Ectodermal cell (in vitro differentiated cells): ENCODE results near the gene ANTXR1.

Source experiments
- H3K27ac ChIP-seq: 2 replicates; pipeline ENCODE4 v1.7.0; 2013; ENCODE audit warnings: mild to moderate bottlenecking, low read depth, low read length; ENCODE audit not compliant: insufficient read depth, poor library complexity, severe bottlenecking
- H3K27me3 ChIP-seq: 2 replicates; pipeline ENCODE4 v1.7.0; 2013; ENCODE audit warnings: mild to moderate bottlenecking, low read length; ENCODE audit not compliant: insufficient read depth, control insufficient read depth, poor library complexity, severe bottlenecking
- H3K36me3 ChIP-seq: one replicate; pipeline ENCODE4 v1.7.0; 2013; ENCODE audit warnings: low read length; ENCODE audit not compliant: control insufficient read depth, insufficient read depth
- H3K4me1 ChIP-seq: one replicate; pipeline ENCODE4 v1.7.0; 2013; ENCODE audit warnings: low read length; ENCODE audit not compliant: control insufficient read depth, insufficient read depth
- H3K4me3 ChIP-seq: 2 replicates; pipeline ENCODE4 v1.7.0; 2013; ENCODE audit warnings: low read depth, low read length, control low read depth; ENCODE audit not compliant: insufficient read depth
- H3K9me3 ChIP-seq: 2 replicates; pipeline ENCODE4 v1.7.0; 2013; ENCODE audit warnings: mild to moderate bottlenecking, low read length, moderate library complexity; ENCODE audit not compliant: control insufficient read depth
- WGBS, 2 experiments: methylation state at CpG; one replicate each; pipeline ENCODE4 v1.1.7; 2013; ENCODE audit warnings: missing lambda C conversion rate in 2 of 2; 5-methylcytosine and 5-hydroxymethylcytosine counted together

Gene ANTXR1

GRCh38 chr2:69032336-69032735 lies 19.4 kb downstream of the ANTXR1 start:
- H3K9me3 ChIP-seq = no peaks in the 10 kb centered on the region
- peaks cover 11% of the 10 kb centered on the region for H3K4me1 ChIP-seq
- no peak overlapping the region for H3K27ac ChIP-seq
- H3K4me3 ChIP-seq = no peak overlapping the region
- 71 to 73% methylated on average over 6 of the region's 6 CpGs for WGBS, 2 experiments
- H3K27me3 ChIP-seq = no peaks in the 10 kb centered on the region
- no peaks in the 10 kb centered on the region for H3K36me3 ChIP-seq

- H3K36me3 ChIP-seq = no peaks in the 10 kb centered on the region
- no peak overlapping the region for H3K4me3 ChIP-seq
- H3K4me1 ChIP-seq = peaks cover 11% of the 10 kb centered on the region
- no peaks in the 10 kb centered on the region for H3K27me3 ChIP-seq
- no peaks in the 10 kb centered on the region for H3K9me3 ChIP-seq
- 97% methylated on average over 1 of the region's 1 CpG for WGBS, 2 experiments
- no peak overlapping the region for H3K27ac ChIP-seq
Measured at GRCh38 chr2:69033461-69034095, 20.6 kb downstream of the ANTXR1 start.

GRCh38 chr2:69034122-69034521 lies 21.1 kb downstream of the ANTXR1 start:
- H3K36me3 ChIP-seq = no peaks in the 10 kb centered on the region
- no peak overlapping the region for H3K27ac ChIP-seq
- H3K27me3 ChIP-seq = no peaks in the 10 kb centered on the region
- H3K9me3 ChIP-seq = no peaks in the 10 kb centered on the region
- H3K4me3 ChIP-seq = no peak overlapping the region
- H3K4me1 ChIP-seq = peaks cover 11% of the 10 kb centered on the region

- no peaks in the 10 kb centered on the region for H3K27me3 ChIP-seq
- H3K4me3 ChIP-seq = no peak overlapping the region
- no peaks in the 10 kb centered on the region for H3K36me3 ChIP-seq
- WGBS, 2 experiments = 93 to 97% methylated on average over 3 of the region's 3 CpGs
- no peak overlapping the region for H3K27ac ChIP-seq
- H3K4me1 ChIP-seq = peaks cover 11% of the 10 kb centered on the region
- no peaks in the 10 kb centered on the region for H3K9me3 ChIP-seq
Measured at GRCh38 chr2:69034845-69035244, 21.9 kb downstream of the ANTXR1 start.

- Histone ChIP-seq H3K36me3 (no peaks in the 10 kb centered on the region), H3K9me3 (no peaks in the 10 kb centered on the region), H3K4me3 (no peak overlapping the region), H3K27ac (no peak overlapping the region), H3K4me1 (peaks cover 5% of the 10 kb centered on the region), H3K27me3 (no peaks in the 10 kb centered on the region)
- 94 to 98% methylated on average over 4 of the region's 4 CpGs for WGBS, 2 experiments
Measured at GRCh38 chr2:69036926-69037325, 23.9 kb downstream of the ANTXR1 start.

- H3K27ac ChIP-seq = no peak overlapping the region
- no peaks in the 10 kb centered on the region for H3K4me1 ChIP-seq
- H3K27me3 ChIP-seq = no peaks in the 10 kb centered on the region
- WGBS, 2 experiments = 93 to 97% methylated on average over 4 of the region's 4 CpGs
- no peak overlapping the region for H3K4me3 ChIP-seq
- no peaks in the 10 kb centered on the region for H3K36me3 ChIP-seq
- H3K9me3 ChIP-seq = no peaks in the 10 kb centered on the region
Measured at GRCh38 chr2:69041214-69041613, 28.2 kb downstream of the ANTXR1 start.

GRCh38 chr2:69043736-69044400 lies 30.9 kb downstream of the ANTXR1 start:
- no peak overlapping the region for H3K27ac ChIP-seq
- no peaks in the 10 kb centered on the region for H3K27me3 ChIP-seq
- WGBS, 2 experiments = 94% methylated on average over 9 of the region's 9 CpGs
- no peaks in the 10 kb centered on the region for H3K9me3 ChIP-seq
- no peaks in the 10 kb centered on the region for H3K4me1 ChIP-seq
- H3K4me3 ChIP-seq = no peak overlapping the region
- no peaks in the 10 kb centered on the region for H3K36me3 ChIP-seq

GRCh38 chr2:69046221-69046662 lies 33.3 kb downstream of the ANTXR1 start:
- H3K4me1 ChIP-seq = no peaks in the 10 kb centered on the region
- no peaks in the 10 kb centered on the region for H3K36me3 ChIP-seq
- no peaks in the 10 kb centered on the region for H3K9me3 ChIP-seq
- 91 to 94% methylated on average over 1 of the region's 1 CpG for WGBS, 2 experiments
- peak overlapping the region; percentile 19 for H3K27ac ChIP-seq
- H3K4me3 ChIP-seq = no peak overlapping the region
- no peaks in the 10 kb centered on the region for H3K27me3 ChIP-seq

GRCh38 chr2:69047625-69048145 lies 34.7 kb downstream of the ANTXR1 start:
- Histone ChIP-seq H3K36me3 (no peaks in the 10 kb centered on the region), H3K9me3 (no peaks in the 10 kb centered on the region), H3K4me1 (no peaks in the 10 kb centered on the region), H3K4me3 (no peak overlapping the region), H3K27ac (no peak overlapping the region), H3K27me3 (no peaks in the 10 kb centered on the region)
- 91 to 100% methylated on average over 1 of the region's 1 CpG for WGBS, 2 experiments

- H3K4me3 ChIP-seq = no peak overlapping the region
- H3K4me1 ChIP-seq = no peaks in the 10 kb centered on the region
- no peak overlapping the region for H3K27ac ChIP-seq
- WGBS, 2 experiments = 95 to 97% methylated on average over 4 of the region's 4 CpGs
- no peaks in the 10 kb centered on the region for H3K9me3 ChIP-seq
- H3K27me3 ChIP-seq = no peaks in the 10 kb centered on the region
- no peaks in the 10 kb centered on the region for H3K36me3 ChIP-seq
Measured at GRCh38 chr2:69050802-69051201, 37.8 kb downstream of the ANTXR1 start.
